H1 (cell line): ENCODE data around the gene GJD3. TPM values are rescaled to one million over a fixed set of nuclear protein-coding genes. Genes with fewer than 3 reads are reported as not detected.

Experiments
- CTCF ChIA-PET: fragments of 300-600 bp; sonication (Branson Sonifier 250); formaldehyde crosslinking; loops from one replicate; lab custom pipeline; 2021; ENCODE audit not compliant: partially characterized antibody; lab: Charles Lee
- POLR2A ChIA-PET: fragments of 300-600 bp; sonication (Branson Sonifier 250); formaldehyde crosslinking; loops from one replicate; lab custom pipeline; 2021; ENCODE audit warnings: inconsistent platforms; ENCODE audit not compliant: partially characterized antibody; lab: Charles Lee
- DNase-seq, 2 experiments: peaks; one replicate each; pipeline versions ENCODE4 v3.0.0 to v3.0.0-alpha.2; 2010 to 2022; ENCODE audit warnings: low spot score in 2 of 2, low read depth in 1 of 2, mixed read lengths in 1 of 2
- FAIRE-seq: peaks from 2 replicates; lab custom pipeline; 2011; peaks lifted over from hg19 to GRCh38; lab: Jason Lieb, UNC
- H2AFZ ChIP-seq: 2 replicates; pipeline ENCODE4 v1.8.1; 2012; ENCODE audit warnings: low read length, inconsistent platforms
- H2AK5ac ChIP-seq: 2 replicates; pipeline ENCODE4 v1.6.1; 2013; ENCODE audit warnings: low read depth, low read length
- H2BK120ac ChIP-seq: replicated peaks from 2 replicates; pipeline ENCODE3; 2013; ENCODE audit warnings: low read depth, low read length, inconsistent platforms
- H2BK12ac ChIP-seq: 2 replicates; pipeline ENCODE4 v1.6.1; 2013; ENCODE audit warnings: low read depth, low read length
- H2BK15ac ChIP-seq: 2 replicates; pipeline ENCODE4 v1.6.1; 2013; ENCODE audit warnings: low read length
- H2BK20ac ChIP-seq: 2 replicates; pipeline ENCODE4 v1.6.1; 2013; ENCODE audit warnings: low read length
- H2BK5ac ChIP-seq: 2 replicates; pipeline ENCODE4 v1.6.1; 2013; ENCODE audit warnings: low read depth, low read length
- H3K14ac ChIP-seq: 2 replicates; pipeline ENCODE4 v1.6.1; 2013; ENCODE audit warnings: inconsistent platforms; ENCODE audit not compliant: insufficient read length
- H3K18ac ChIP-seq: 2 replicates; pipeline ENCODE4 v1.6.1; 2013; ENCODE audit warnings: low read length; ENCODE audit errors: extremely low read depth
- H3K23ac ChIP-seq: 2 replicates; pipeline ENCODE4 v1.6.1; 2013; ENCODE audit warnings: inconsistent platforms; ENCODE audit not compliant: insufficient read length
- H3K23me2 ChIP-seq: 2 replicates; pipeline ENCODE4 v1.6.1; 2013; ENCODE audit warnings: low read depth, low read length
- H3K27ac ChIP-seq: 2 replicates; pipeline ENCODE4 v1.6.1; 2011; ENCODE audit warnings: low read depth, low read length, inconsistent platforms
- H3K27me3 ChIP-seq, 4 experiments: replicated peaks in 1 of 4; 1 replicate in 1 of 4; 2 replicates in 3 of 4; pipeline versions ENCODE4 v1.6.1 to v1.8.1; 2011 to 2013; ENCODE audit warnings: low read length in 3 of 4, mild to moderate bottlenecking in 3 of 4, inconsistent platforms in 2 of 4, mixed read lengths in 2 of 4, moderate library complexity in 1 of 4; ENCODE audit not compliant: control insufficient read depth in 3 of 4, insufficient read depth in 3 of 4; ENCODE audit errors: extremely low read depth in 1 of 4
- H3K36me3 ChIP-seq, 4 experiments: 2 replicates each; pipeline versions ENCODE4 v1.6.1 to v1.8.1; 2011 to 2013; ENCODE audit warnings: mild to moderate bottlenecking in 4 of 4, low read length in 3 of 4, moderate library complexity in 2 of 4, control low read depth in 1 of 4, inconsistent platforms in 1 of 4; ENCODE audit not compliant: insufficient read depth in 4 of 4, control insufficient read depth in 2 of 4
- H3K4ac ChIP-seq: replicated peaks from 2 replicates; pipeline ENCODE3; 2013; ENCODE audit warnings: low read length, low read depth, mixed read lengths, inconsistent platforms; ENCODE audit not compliant: insufficient read length
- H3K4me1 ChIP-seq, 4 experiments: replicated peaks in 1 of 4; 1 replicate in 1 of 4; 2 replicates in 3 of 4; pipeline versions ENCODE4 v1.6.1 to v1.8.1; 2011 to 2013; ENCODE audit warnings: low read length in 3 of 4, inconsistent platforms in 2 of 4, mixed read lengths in 1 of 4; ENCODE audit not compliant: insufficient read depth in 4 of 4, control insufficient read depth in 3 of 4
- H3K4me2 ChIP-seq, 2 experiments: 2 replicates each; pipeline versions ENCODE4 v1.6.1 to v1.8.1; 2011 to 2013; ENCODE audit warnings: low read depth in 2 of 2, low read length in 2 of 2, control low read depth in 1 of 2, inconsistent platforms in 1 of 2, mild to moderate bottlenecking in 1 of 2; ENCODE audit not compliant: insufficient read depth in 1 of 2
- H3K4me3 ChIP-seq, 4 experiments: fragments of 200-600, 300-600 bp in 1 of 4; sonication (generic), shearing (Covaris generic), sonication (Bioruptor Twin) in 1 of 4; 2 replicates each; pipeline versions ENCODE4 v1.5.1 to v1.8.1; 2011 to 2016; ENCODE audit warnings: low read length in 4 of 4, low read depth in 3 of 4, control low read depth in 2 of 4, inconsistent platforms in 2 of 4, mild to moderate bottlenecking in 2 of 4, mixed read lengths in 1 of 4, moderate library complexity in 1 of 4; ENCODE audit not compliant: insufficient read depth in 2 of 4; ENCODE audit errors: extremely low read depth in 1 of 4
- H3K56ac ChIP-seq: replicated peaks from 2 replicates; pipeline ENCODE3; 2013; ENCODE audit warnings: low read depth, mild to moderate bottlenecking, mixed read lengths, low read length, inconsistent platforms; ENCODE audit not compliant: insufficient read length
- H3K79me1 ChIP-seq: 2 replicates; pipeline ENCODE4 v1.6.1; 2013; ENCODE audit warnings: low read depth, low read length, control low read depth
- H3K79me2 ChIP-seq, 2 experiments: 2 replicates each; pipeline versions ENCODE4 v1.6.1 to v1.8.1; 2012 to 2013; ENCODE audit warnings: low read length in 2 of 2, mild to moderate bottlenecking in 2 of 2, inconsistent platforms in 1 of 2; ENCODE audit not compliant: insufficient read depth in 2 of 2, control insufficient read depth in 1 of 2
- H3K9ac ChIP-seq, 4 experiments: replicated peaks in 1 of 4; 1 replicate in 1 of 4; 2 replicates in 3 of 4; pipeline versions ENCODE4 v1.6.1 to v1.8.1; 2011 to 2013; ENCODE audit warnings: low read depth in 3 of 4, low read length in 3 of 4, control low read depth in 2 of 4, mild to moderate bottlenecking in 2 of 4, moderate library complexity in 2 of 4, inconsistent platforms in 1 of 4; ENCODE audit errors: extremely low read depth in 1 of 4
- H3K9me3 ChIP-seq, 2 experiments: 2 replicates each; pipeline versions ENCODE4 v1.6.1 to v1.8.1; 2012 to 2013; ENCODE audit warnings: mild to moderate bottlenecking in 2 of 2, moderate library complexity in 2 of 2, control low read depth in 1 of 2, inconsistent platforms in 1 of 2, low read depth in 1 of 2, low read length in 1 of 2, mixed read lengths in 1 of 2; ENCODE audit not compliant: insufficient read depth in 2 of 2
- H4K20me1 ChIP-seq, 2 experiments: replicated peaks in 1 of 2; 2 replicates each; pipeline versions ENCODE3 to v1.8.1; 2011 to 2013; ENCODE audit warnings: inconsistent platforms in 2 of 2, low read length in 2 of 2, mild to moderate bottlenecking in 1 of 2; ENCODE audit not compliant: insufficient read depth in 2 of 2, control insufficient read depth in 1 of 2
- H4K5ac ChIP-seq: 2 replicates; pipeline ENCODE4 v1.6.1; 2013; ENCODE audit warnings: low read length, low read depth, mixed read lengths, inconsistent platforms; ENCODE audit not compliant: insufficient read length
- H4K8ac ChIP-seq: 2 replicates; pipeline ENCODE4 v1.8.0; 2013; ENCODE audit warnings: mild to moderate bottlenecking, moderate library complexity, low read length, inconsistent platforms; ENCODE audit not compliant: insufficient read depth; ENCODE audit errors: extremely low read depth
- H4K91ac ChIP-seq: replicated peaks from 2 replicates; pipeline ENCODE3; 2013; ENCODE audit warnings: low read length, mixed read lengths, inconsistent platforms; ENCODE audit not compliant: insufficient read length
- ATF2 ChIP-seq: IDR thresholded peaks from 2 replicates; pipeline ENCODE4 v1.6.1; 2012; ENCODE audit warnings: low read length, inconsistent platforms
- ATF3 ChIP-seq: IDR thresholded peaks from 2 replicates; pipeline ENCODE4 v1.6.1; 2011; ENCODE audit warnings: low read depth, mild to moderate bottlenecking, low read length; ENCODE audit not compliant: insufficient read depth
- CHD2 ChIP-seq: IDR thresholded peaks from 2 replicates; pipeline ENCODE4 v1.6.1; 2012; ENCODE audit warnings: low read length, improper control_type of control experiment
- E2F6 ChIP-seq: IDR thresholded peaks from 2 replicates; pipeline ENCODE4 v1.6.1; 2012; ENCODE audit warnings: inconsistent platforms
- JUND ChIP-seq: IDR thresholded peaks from 2 replicates; pipeline ENCODE4 v1.6.1; 2011; ENCODE audit warnings: mild to moderate bottlenecking, improper control_type of control experiment, low read length
- SIN3A ChIP-seq, 2 experiments: IDR thresholded peaks in 1 of 2; conservative IDR thresholded peaks in 1 of 2; 2 replicates each; pipeline ENCODE4 v1.6.1; 2011 to 2012; ENCODE audit warnings: low read length in 2 of 2, improper control_type of control experiment in 1 of 2, low read depth in 1 of 2, mild to moderate bottlenecking in 1 of 2
- WGBS, 2 experiments: shearing (Covaris generic) in 1 of 2; methylation state at CpG; one replicate each; pipeline versions ENCODE4 v1.1.6 to v1.1.7; 2013 to 2015; ENCODE audit warnings: low lambda C conversion rate in 2 of 2, mixed read lengths in 2 of 2, inconsistent platforms in 1 of 2, low coverage in 1 of 2, missing lambda C conversion rate in 1 of 2; ENCODE audit not compliant: insufficient replicate concordance in 2 of 2, insufficient coverage in 1 of 2, insufficient read length in 1 of 2; ENCODE audit errors: extremely low coverage in 1 of 2, missing lambda C conversion rate in 1 of 2; 5-methylcytosine and 5-hydroxymethylcytosine counted together
- polyA plus RNA-seq, 7 experiments: library from polyadenylated mRNA; depleted of rRNA in 3 of 7; stranded (reverse) in 5 of 7; unstranded in 2 of 7; fragments of >200 nt in 5 of 7; fragments of 200-250 nt in 2 of 7; gene quantifications; 1 replicate in 5 of 7; 2 replicates in 1 of 7; 4 replicates in 1 of 7; pipeline versions ENCODE4 v1.2.1 to v1.2.3, GENCODE V29; 2011 to 2013; ENCODE audit warnings: missing spikeins in 2 of 7, mixed read lengths in 2 of 7
- total RNA-seq: library from RNA; stranded (reverse); fragmentation: NEBNext Ultra II Directional; extraction: Animal tissue kit (Norgen Biotek cat#: 25700); gene quantifications from 2 replicates; pipeline ENCODE4 v1.2.1, GENCODE V29; 2021

GJD3 gene
- total and polyA plus RNA-seq, 2 of the 8 experiments (the other 6 are each of a cell fraction or from before 2014, with no cell fraction given): 0.53 to 1.9 TPM

- Histone ChIP-seq H3K18ac (0 out of 2 replicates have a peak overlapping the region, but pooled peaks have one; percentile 34), H3K79me1 (peaks cover 7% of the 10 kb centered on the region), H3K9me3 (no peaks in the 10 kb centered on the region), H2BK5ac (0 out of 2 replicates have a peak overlapping the region, but pooled peaks have one; percentile 2), H2BK120ac (no peak overlapping the region), H3K27me3 (peaks cover 0 to 30% (median 16%) of the 10 kb centered on the region in 4 experiments; a peak in 5 of 7 replicates), H3K9ac (peak overlapping the region in 3 of 4 experiments; percentile 14 to 48 (median 14); a peak in 2 of 7 replicates), H3K36me3 (no peaks in the 10 kb centered on the region), H2BK15ac (peak overlapping the region; percentile 40; the same call in 1 of the 2 replicates), H4K5ac (no peak overlapping the region), H3K23ac (no peak overlapping the region), H3K56ac (no peak overlapping the region), H3K4me3 (peak overlapping the region; percentile 10 to 81 (median 71)), H3K79me2 (peaks cover 0 to 13% of the 10 kb centered on the region in 2 experiments; a peak in 2 of 4 replicates), H2BK12ac (peak overlapping the region; percentile 32; the same call in 1 of the 2 replicates), H4K8ac (no peak overlapping the region), H3K4me2 (peak overlapping the region; percentile 75 to 97), H4K20me1 (peaks cover 12 to 18% of the 10 kb centered on the region in 2 experiments), H3K14ac (no peak overlapping the region), H3K4ac (peak overlapping the region; percentile 16), H2AK5ac (0 out of 2 replicates have a peak overlapping the region, but pooled peaks have one; percentile 11), H3K27ac (no peak overlapping the region), H2BK20ac (no peak overlapping the region), H3K4me1 (peaks cover 0 to 38% (median 27%) of the 10 kb centered on the region in 4 experiments; a peak in 6 of 7 replicates), H2AFZ (0 out of 2 replicates have a peak overlapping the region, but pooled peaks have one; percentile 13), H3K23me2 (peaks cover 18% of the 10 kb centered on the region), H4K91ac (no peak overlapping the region)
- POLR2A ChIA-PET: interaction anchor here (0.6 to 30.6 kb wide), 6 partner anchors 9 to 299 kb away, joined by 3 to 570 read pairs (median 4); partner anchors contain the start of genes CDC6, GJD3 and RARA
- CTCF ChIA-PET: interaction anchor here (0.5 to 39.2 kb wide), 21 partner anchors 9 to 302 kb away, joined by 3 to 1198 read pairs (median 4); partner anchors contain the start of genes GJD3 and RARA
- peak in 1 of 2 experiments; percentile 74 for DNase-seq
- FAIRE-seq: no peak
- 4% methylated on average over 24 of the region's 38 CpGs; no CpG with 5 or more reads in 1 of the 2 experiments for WGBS, 2 experiments
- 0 out of 2 replicates have a peak, but pooled peaks have one; percentile 14 for TF ChIP-seq CHD2
- TF ChIP-seq SIN3A (conservative IDR thresholded peaks at IDR 0.05 in 1 of 2, IDR thresholded peaks at IDR 0.05 in 1 of 2; ENCODE audit: low read depth in 1 of 2, low read length in 2 of 2): peak in 1 of 2 experiments; percentile 14; a peak in 1 of 4 replicates
- no peak for TF ChIP-seq ATF2
- peak; percentile 42; the same call in 1 of the 2 replicates for TF ChIP-seq JUND
- TF ChIP-seq E2F6: peak; percentile 42; the same call in 1 of the 2 replicates
- TF ChIP-seq ATF3: no peak
Observed at GRCh38 chr17:40316571-40317344, 47.8 kb downstream of the GJD3 start.
